HG02852 (cell line): ENCODE results near the gene SLC38A10.

Experiments used
- ATAC-seq: cut with Tn5 transposase; IDR thresholded peaks from one replicate; pipeline ENCODE4 v1.9.1; 2021; ENCODE audit warnings: mild to moderate bottlenecking, moderate library complexity; ENCODE audit not compliant: unreplicated experiment

Gene SLC38A10

DNA sequence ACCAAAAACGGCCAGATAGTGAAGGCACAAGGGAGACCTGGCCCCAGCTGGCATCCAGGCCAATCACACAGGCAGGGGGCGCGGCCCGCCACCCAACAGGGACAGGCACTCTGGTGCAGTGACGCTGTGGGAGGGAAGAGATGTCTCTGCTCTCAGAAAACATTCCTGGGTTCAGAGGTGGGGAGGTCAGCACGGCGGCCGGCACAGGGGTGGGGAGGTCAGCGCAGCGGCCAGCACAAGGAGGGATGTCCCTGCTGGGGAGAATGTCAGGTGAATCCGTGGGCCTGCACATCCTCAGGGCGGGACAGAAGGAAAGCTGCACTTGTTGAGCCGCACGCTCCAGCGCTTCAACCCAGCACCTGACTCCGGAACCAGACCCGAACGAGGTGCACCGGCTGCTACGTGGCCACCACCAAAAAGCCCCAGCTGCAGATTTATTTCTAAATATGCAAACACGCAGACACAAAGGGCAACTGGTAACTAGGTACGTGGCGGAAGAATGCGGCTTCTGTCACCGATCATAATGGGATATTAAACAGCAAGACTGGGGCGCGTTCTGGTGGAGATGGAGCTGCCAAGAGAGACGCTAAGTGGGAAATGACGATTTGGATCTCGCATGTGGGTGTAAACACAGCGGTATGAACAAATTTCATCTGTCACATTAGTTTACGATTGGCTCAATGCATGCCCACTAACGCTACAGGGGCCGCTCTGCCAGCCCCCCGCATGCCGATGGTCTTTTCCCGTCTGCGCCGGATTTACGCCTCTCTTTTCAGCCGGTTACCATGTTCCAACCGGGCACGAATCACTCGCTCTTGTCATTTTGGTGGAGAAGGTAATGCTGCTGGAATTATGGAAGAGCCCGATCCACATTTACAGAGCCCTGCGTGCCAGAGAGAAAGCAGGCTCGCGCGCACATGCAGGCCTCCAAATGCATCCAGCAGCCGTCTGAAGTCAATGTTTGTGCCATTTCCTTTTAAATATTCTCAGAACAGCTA, 15.5 kb downstream of the SLC38A10 start:
- no peak for ATAC-seq

DNA sequence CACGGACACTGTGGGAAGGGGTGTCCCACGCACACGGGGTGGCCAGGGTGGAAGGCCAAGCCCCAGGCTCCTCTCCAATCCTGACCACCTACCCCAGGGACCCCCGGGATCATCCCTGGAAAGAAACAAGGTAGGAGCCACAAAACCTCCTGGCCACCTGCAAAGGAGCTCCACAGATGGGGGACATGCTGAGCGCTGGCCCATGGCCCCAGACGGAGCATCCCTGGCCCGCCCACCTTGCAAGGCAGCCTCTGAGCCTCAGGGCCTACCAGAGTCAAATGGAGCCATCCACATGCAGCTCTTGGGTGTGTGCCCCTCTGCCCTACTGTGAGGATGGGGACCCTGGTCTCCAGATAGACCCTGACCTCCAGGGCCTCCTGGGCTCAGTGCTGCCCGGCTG, 16.3 kb downstream of the SLC38A10 start:
- ATAC-seq: no peak

DNA sequence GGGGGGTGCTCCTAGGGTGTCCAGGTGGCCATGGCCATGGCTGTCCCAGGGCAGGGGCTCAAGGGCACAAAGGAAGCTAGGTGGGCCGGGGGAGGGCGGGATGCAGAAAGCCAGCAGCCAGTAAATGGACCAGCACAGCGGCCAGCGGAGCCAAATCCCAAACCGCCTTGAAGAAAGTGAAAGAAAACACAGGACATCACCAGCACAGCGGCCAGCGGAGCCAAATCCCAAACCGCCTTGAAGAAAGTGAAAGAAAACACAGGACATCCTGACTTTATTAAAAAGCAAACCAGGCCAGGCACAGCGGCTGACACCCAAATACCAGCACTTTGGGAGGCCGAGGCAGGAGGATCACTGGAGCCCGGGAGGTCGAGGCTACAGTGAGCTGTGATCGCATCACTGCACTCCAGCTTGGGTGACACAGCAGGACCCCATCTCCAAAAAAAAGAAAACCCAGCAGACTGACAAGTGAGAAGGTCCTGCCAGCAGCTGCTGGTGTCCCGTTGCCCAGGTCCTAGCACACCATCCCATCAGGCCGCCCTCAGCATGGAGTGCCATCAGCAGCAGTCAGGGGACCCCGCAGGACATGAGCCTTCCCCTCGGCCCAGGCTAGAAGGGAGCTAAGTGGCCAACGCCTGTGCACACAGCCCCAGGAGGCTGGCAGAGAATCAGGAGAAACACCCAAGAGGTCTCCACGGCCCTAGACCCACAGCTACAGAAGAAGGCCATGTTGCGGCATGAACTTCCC, 17.0 kb downstream of the SLC38A10 start:
- no peak for ATAC-seq

DNA sequence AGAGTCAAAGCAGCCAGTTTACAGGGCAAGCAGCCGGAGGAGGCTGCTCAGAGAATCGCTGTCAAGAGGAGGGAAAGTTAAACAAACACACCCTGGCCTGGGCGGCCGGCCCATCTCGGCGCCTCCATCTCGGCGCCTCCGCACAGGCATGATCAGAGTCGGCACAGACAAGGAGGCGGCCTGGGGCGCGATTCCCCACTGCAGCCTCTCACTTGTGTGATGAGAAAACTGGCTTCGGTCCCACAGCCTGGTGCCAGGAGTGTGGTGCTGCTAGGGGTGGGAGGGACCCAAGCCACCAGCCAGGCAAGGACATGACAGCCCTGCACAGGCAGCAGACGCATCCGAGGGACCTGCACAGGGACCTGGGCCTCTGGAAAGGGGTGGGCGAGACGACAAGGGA, 17.7 kb downstream of the SLC38A10 start:
- ATAC-seq: no peak

DNA sequence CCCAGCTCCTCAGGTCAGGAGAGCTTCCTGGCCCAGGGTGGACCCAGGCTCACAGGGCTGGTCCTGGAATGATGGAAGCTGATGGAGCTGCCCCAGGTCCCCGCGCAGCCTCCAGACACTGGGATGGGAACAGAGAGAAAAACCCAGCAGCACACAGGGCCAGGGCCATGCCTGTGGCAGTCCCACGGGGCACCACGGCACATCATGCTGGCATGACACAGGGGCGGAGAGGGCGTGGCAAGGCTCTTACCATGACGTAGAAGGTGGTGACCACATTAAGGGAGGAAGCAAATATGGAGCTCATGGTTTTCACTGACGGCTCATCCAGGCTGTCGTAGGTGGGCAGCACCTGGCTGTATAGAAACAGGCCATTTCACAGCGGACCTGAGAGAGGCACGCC, 18.3 kb downstream of the SLC38A10 start:
- ATAC-seq: no peak

DNA sequence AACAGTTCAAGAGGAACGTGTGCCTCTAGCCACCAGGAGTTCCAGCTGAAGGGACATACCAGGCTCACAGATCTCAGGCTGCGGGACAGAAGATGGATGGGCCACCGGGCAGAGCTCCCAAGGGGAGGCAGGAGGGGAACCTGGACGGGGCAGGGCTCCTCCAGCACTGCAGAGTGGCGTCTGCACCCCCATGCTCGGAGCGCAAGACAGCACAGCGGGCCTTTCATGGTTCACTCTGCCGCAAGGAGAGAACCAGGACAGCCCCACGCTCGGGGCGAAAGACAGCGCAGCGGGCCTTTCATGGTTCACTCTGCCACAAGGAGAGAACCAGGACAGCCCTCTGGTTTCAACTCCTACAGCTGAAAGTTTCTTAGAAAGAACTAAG, 20.6 kb downstream of the SLC38A10 start:
- ATAC-seq: no peak

DNA sequence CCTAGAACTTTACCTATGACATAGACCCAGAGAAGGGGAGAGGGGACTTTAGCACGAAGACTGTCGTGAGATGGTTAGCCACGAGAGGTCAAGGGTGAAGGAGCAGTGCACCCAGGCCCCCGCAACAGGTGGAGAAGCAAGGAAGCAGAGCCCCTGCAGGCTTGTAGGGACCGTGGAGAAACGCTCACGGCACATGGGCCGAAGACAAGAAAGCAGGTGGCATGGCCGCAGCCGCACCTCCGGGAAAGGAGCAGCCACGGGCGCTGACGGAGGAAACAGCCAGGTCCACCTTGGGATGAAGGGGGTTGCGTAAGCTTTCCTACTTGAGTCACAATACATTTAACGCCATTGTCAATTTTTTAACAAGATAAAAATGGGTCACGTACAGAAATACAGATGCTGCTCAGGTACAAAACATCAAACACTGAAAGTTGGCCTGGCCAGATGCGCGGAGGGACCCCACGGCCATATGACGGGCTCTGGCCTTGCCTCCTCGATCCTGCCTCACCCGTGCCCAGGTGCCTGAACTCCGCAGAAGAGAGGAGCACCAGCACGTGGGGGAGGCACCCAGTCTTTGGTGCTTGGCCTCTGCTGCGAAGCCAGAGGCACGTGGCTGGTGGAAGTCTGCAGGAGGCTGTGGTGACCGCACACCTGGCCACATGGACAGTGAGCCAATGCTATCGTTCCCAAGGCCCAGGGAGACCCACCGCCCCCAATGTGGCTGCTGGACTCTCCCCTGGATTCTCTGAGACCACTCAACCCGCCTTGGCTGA, 21.2 kb downstream of the SLC38A10 start:
- no peak for ATAC-seq

DNA sequence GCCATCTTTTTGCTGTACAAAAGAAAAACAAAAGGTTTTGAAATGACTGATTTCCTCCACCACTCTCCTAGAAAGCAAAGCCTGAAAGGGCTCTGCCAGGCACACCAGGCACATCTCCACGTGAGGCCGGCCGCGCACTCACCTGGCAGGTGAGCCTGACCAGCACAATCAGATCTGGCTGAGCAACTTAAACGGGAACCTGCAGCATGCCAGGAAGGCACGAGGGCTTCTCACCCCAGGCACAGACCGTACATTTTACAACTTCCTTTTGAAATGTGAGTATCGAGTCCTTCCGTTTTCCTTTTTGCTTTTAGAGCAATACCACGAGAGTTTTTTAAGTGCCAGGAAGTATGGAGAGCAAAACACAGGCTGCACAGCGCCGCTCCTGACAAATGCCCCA, 22.5 kb downstream of the SLC38A10 start:
- ATAC-seq: no peak

DNA sequence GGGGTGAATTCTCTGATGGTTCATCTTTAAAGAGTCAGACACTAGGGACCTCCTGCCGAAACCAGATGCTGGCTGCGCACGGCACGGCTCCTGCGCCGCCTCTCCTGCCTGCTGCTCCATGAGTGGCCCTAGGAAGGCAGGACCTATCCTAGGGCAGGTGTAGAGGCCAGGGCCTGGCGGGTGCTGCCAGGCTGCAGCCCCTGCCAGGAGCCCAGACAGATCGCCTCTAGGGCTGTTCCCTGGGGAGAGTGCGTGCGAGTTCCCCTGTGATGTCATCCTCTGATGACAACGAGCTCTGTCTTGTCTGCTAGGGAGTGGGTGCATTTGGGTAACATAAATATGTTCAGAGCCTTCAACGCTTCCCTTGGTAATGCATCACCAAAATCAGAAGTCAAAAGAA, 23.9 kb downstream of the SLC38A10 start:
- no peak for ATAC-seq

DNA sequence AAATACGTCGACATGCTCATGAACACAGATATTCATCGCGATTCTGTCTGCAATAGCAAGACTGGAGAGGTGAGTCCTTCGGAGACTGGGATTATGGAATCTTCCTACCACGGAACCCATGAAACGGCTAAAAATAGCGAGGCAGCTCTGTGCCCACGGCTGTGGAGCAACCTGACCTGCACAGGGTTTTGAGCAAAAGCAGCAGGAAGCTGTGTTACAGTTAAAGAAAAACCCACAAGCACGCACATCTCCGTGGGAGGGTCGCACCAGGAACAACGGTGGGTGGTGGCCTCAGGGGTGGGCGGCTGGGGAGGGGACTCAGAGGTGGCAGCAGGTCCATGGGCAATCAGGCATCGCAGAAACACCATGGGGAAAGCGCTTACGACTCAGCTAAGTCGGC, 24.8 kb downstream of the SLC38A10 start:
- ATAC-seq: no peak

DNA sequence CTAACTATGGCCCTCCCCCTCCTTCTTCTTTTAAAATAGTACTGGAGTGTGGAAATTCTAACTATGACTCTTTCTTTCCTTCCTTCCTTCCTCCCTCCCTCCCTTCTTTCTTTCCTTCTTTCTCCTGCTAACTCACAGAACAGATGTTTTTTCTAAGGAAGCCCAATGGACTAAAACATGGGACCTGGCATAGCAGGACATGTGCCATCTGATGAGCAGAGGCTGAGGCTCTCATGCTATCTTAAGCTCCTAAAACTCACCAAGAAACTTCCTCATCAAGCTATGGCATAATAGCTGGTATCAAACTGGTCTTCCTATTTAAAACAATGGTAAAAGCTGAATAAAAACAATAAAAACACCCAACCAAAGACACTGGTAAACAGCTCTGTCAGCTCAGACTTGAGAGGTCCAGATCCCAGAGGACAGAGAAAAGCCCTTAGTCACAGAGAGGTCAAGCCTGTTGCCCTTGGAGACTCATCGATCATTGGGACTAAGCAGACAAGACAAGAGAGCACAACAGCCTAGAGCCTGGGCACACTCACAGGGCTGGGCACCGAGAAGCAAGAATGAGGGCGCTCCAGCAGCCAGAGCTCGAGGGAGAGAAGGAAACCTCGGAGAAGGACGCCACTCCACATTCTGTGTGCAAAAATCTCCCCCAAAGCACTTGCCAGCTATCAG, 27.6 kb downstream of the SLC38A10 start:
- no peak for ATAC-seq

DNA sequence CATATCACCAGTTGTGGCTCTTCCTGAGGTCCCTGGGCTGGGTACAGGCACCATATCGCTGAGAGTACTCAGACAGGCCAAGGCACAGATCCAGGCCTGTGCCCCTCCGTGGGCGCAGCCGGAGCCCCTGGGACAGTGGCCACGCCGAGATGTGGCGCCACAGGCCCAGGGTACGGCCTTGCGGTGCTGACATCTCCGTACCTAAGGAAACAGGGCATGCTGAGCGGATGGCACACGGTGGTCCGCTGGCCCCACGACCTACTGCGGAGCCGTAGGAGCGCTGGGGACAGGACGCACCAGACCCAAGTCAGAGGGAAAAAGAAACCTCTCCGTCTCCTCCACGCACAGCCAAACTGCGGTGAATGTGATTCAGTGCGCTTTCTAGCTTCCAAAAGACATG, 29.5 kb downstream of the SLC38A10 start:
- no peak for ATAC-seq

DNA sequence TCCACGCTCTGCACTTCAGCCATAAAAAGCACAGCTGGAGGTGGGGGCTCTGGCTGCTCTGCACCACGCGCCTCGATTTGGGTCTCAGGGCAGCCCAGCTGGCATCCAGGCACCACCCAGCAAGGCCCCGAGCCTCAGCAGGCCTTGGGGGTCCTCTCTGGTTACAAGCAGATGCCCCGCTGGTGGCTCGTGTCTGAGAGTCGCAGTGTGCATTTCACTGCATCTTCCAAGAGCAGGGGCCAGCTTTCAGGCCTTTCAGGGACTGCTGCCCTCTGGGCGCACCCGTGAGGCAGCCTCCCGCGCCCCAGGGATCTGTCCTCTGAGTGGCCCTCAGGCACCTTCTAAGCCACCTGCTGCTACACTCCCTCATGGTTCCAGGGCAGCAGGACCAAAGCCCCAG, 30.5 kb downstream of the SLC38A10 start:
- no peak for ATAC-seq

DNA sequence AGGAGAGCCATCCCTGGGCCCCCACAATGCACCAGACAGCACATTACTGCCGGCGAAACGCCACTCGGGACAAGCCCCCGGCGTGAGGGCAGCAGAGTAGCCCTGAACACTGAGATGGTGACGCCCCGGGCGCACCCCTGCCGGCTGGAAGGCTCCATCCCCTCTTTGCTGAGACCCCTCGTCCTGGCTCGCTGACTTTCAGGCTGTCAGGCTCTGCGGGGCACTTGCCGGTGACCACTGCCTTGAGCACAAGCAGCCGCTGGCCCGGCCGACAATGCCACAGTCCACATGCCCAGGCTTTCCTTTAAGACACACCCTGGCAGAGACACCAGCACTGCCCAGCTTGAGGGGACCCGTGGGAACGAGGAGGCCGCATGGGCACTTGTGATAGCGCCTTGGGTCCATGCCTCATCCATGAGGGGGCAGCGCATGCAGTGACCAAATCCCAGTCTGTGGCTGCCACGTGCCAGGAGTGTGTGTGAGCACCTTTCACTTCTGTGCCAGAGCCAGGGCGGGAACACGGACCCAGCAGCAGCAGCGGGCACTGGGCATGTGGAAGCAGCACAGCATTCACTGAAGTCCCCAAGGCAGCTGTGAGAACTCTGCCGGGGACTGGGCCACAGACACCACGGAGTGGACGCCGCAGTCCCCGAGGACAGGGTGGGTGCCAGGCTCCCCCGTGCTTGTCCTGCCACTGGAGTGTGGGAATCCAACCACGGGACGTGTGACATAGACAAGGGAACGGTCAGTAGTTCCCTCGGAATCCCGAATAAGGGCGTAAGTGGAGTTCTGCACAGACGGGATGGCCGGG, 31.5 kb downstream of the SLC38A10 start:
- no peak for ATAC-seq

DNA sequence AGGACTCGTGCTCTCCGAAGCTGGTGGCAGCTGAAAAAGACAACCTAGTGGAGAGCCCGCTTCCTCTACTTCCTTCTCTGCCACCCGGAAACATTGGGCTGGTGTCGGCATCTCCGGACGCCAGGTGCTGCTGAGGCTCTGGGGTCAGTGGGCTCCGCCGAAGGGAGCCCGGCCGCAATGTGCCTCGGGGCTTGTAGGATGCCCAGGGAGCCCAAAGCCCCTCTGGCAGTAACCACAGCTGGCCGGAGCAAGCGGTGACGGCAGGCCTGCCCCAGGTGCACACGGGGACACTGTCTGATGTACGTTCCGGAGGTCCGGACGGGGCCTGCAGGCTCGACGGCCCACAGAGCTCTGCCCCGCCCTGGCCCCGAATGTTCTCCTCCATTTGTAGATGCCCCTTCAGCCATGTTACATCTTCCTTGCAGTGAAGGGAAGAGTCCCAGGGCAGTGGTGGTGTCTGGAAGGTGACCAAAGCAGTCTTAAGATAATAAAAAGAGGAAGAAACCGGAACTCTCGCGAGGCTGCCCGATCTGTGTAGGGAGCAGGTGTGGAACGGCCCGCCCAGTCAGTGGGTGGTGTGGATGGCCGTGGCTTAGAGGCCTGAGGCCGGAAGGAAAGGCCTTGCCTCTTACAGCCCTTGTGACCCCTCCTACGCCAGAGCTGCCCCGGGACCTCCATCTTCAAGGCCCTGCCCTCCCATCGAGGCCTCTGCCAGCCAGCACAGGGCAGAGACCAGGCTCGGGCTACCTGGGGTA, 33.3 kb downstream of the SLC38A10 start:
- no peak for ATAC-seq

DNA sequence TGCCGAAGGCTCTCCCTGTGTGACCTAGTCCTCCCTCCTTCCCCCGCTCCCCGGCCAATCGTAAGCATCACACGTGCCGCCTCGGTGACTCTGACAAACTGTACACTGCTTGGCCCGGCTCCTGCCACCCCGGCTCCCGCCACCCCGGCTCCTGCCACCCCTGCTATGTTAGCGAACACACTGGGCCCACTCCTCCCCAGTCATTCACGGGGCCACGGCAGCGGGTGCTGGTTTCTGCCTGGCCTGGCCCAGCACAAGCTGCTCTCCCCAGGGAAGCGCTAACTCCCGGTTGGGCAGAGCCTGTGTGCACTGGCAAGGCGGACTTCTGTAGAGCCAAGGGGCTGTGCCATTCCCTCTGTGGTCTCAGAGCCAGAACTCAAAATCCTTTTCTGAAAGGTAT, 34.0 kb downstream of the SLC38A10 start:
- ATAC-seq: no peak

DNA sequence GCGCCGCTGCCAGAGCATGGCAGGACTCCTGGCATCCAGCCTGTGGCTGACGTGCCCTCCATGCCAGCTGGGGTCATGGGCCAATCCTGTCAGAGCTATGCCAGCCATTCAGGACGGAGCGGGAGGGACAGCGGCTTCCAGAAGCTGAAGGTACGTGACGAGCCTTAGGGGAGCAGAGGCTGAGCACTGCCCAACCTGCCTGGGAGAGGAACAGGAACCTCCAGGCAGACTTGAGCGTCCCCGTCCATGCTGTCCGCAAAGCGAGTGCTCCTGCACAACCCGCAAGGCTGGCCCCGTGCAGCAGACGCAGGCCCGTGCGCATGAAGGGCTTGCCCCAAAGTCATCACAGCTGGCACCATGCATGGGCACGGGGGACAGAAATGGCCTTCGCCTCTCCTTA, 34.5 kb downstream of the SLC38A10 start:
- no peak for ATAC-seq

DNA sequence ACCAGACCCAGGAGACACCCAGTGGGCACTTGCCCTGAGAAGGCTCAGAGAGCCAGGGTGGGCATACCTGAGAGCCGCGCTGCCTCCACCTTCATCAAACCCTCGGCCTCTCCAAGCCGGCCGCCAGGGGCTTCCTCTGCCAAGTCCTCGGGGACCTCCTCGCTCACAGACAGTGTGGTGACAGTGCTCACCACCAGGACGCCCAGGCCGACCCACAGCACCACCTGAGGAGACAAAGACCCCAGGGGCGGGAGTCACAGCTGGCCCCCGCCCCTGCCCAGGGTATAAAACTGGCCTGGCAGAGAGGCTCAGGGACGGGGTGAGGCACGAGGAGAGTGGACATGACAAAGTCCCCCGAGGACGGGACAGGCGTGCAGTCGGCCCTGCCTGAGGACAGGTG, 34.9 kb downstream of the SLC38A10 start:
- no peak for ATAC-seq

DNA sequence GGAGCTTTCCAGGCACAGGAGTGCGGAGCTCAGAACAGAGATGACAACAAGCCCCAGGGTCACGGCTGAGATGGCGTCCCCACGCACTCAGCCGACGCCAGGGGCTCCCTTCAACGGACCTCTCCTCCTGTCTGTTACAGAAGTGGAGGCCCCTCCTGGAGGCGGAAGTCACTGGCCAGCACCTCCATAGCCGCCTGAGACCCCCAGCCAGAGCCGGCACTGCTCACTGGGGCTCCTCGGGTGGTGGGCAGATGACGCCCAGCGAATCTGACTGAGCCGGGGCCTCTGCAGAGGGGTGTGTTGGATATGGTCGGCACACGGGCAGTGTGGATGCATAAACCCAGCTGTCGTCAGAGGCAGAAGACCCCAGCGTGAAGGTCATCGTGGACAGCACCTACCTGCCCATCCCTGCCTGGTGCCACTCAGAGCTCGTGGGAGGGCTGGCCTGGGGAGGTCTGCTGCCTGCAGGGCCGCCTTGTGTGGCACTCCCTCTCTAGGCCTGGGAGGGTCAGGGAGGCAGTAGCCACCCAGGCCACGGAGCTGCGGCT, 36.0 kb downstream of the SLC38A10 start:
- ATAC-seq: no peak
